PC-9 (cell line): Measurements from ENCODE around the gene MVB12B.

Experiments used
- EZH2 ChIP-seq: fragments of 200-600 bp; sonication (generic); IDR thresholded peaks from 2 replicates; pipeline ENCODE4 v1.8.0; 2017; ENCODE audit warnings: antibody characterized with exemption, low read depth
- TF ChIP-seq, protein P1 (sequence below): fragments of 200-600 bp; sonication (generic); conservative IDR thresholded peaks from 2 replicates; pipeline ENCODE4 v1.6.1; 2017; ENCODE audit warnings: mixed run types, antibody characterized with exemption, mild to moderate bottlenecking, moderate library complexity

DNA sequence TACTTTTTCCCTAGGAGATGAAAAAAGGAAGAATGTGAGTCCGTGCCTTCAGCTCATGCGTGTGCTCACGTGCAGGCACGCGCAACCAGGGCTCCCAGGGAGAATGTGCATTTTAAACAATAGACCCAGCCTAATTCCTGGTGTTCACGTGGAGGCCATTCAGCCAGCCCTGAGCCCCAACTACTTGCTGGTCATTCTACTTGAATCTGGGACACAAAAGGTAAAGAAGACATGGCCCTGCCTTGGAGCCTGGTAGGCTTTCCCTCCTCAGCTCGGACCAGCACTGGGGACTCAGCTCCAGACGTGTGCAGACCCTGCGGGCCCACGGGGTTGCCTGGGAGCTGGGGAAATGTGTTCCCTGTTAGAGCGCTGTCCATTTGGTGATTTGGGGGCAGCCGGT is 125.5 kb downstream of the MVB12B start:
- TF ChIP-seq, protein P1, sequence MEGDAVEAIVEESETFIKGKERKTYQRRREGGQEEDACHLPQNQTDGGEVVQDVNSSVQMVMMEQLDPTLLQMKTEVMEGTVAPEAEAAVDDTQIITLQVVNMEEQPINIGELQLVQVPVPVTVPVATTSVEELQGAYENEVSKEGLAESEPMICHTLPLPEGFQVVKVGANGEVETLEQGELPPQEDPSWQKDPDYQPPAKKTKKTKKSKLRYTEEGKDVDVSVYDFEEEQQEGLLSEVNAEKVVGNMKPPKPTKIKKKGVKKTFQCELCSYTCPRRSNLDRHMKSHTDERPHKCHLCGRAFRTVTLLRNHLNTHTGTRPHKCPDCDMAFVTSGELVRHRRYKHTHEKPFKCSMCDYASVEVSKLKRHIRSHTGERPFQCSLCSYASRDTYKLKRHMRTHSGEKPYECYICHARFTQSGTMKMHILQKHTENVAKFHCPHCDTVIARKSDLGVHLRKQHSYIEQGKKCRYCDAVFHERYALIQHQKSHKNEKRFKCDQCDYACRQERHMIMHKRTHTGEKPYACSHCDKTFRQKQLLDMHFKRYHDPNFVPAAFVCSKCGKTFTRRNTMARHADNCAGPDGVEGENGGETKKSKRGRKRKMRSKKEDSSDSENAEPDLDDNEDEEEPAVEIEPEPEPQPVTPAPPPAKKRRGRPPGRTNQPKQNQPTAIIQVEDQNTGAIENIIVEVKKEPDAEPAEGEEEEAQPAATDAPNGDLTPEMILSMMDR = no peak
- no peak for TF ChIP-seq EZH2
